ENCODE results near the gene PKD1. TPM values are rescaled to one million over a fixed set of nuclear protein-coding genes. Genes with fewer than 3 reads are reported as not detected.

The PKD1 gene
- total and polyA plus RNA-seq, 12 donors = 76.7 to 122 (median 104) TPM

GRCh38 chr16:2163211-2163881 is 27.6 kb upstream of the PKD1 start:
- peaks cover 0 to 33% (median 11%) of the 10 kb centered on the region in 9 donors for H3K36me3 ChIP-seq
- H3K27me3 ChIP-seq = no peaks in the 10 kb centered on the region
- no peak for ATAC-seq
- H3K4me1 ChIP-seq = peaks cover 0 to 35% (median 19%) of the 10 kb centered on the region in 9 donors
- no peak overlapping the region for H3K27ac ChIP-seq
- H3K9me3 ChIP-seq = no peaks in the 10 kb centered on the region
- DNase-seq = no peak
- TF ChIP-seq CTCF (IDR thresholded peaks at IDR 0.05) = no peak
- no peak overlapping the region for H3K4me3 ChIP-seq
- WGBS, 2 donors = 95 to 96% methylated on average over 26 of the region's 26 CpGs
- intact Hi-C loops (cut with DNase I) = no loop called here

GRCh38 chr16:2162676-2163118 is 27.0 kb upstream of the PKD1 start:
- DNase-seq = no peak

DNA sequence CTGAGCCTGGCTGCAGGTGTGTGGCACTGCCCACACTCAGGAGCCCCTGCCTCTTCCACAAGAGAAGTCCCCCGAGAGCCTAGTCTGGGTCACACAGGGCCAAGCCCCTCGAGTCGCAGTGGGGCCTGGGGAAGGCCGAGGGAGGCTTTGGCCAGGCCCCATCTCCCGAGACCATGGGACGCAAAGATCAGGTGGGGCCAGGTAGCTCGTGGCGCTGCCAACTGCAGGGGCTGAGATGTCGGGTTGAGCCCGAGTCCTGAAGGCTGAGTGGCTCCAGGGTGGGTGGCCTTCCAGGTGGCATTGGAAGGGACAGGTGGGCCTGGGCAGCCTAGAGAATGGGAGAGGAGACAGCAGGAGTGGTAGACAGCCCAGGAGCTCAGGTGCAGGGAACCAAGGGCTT is 26.2 kb upstream of the PKD1 start:
- no peak for TF ChIP-seq CTCF (IDR thresholded peaks at IDR 0.05)
- DNase-seq (no peak), ATAC-seq (no peak)
- H3K27ac ChIP-seq = peak overlapping the region in 5 of 10 donors; percentile 34 to 66 (median 51)
- no peaks in the 10 kb centered on the region for H3K9me3 ChIP-seq
- H3K27me3 ChIP-seq = no peaks in the 10 kb centered on the region
- peaks cover 0 to 25% (median 4%) of the 10 kb centered on the region in 9 donors for H3K36me3 ChIP-seq
- H3K4me3 ChIP-seq = no peak overlapping the region
- WGBS, 2 donors = 93 to 95% methylated on average over 10 of the region's 10 CpGs
- intact Hi-C loops (cut with DNase I) = no loop called here
- peaks cover 8 to 49% (median 33%) of the 10 kb centered on the region in 9 donors for H3K4me1 ChIP-seq

More at GRCh38 chr16:2162676-2163118, 27.0 kb upstream of the PKD1 start:
- no peak for ATAC-seq
- H3K4me3 ChIP-seq = no peak overlapping the region
- H3K9me3 ChIP-seq = no peaks in the 10 kb centered on the region
- H3K4me1 ChIP-seq = peaks cover 4 to 42% (median 26%) of the 10 kb centered on the region in 9 donors
- intact Hi-C loops (cut with DNase I) = no loop called here
- peaks cover 0 to 29% (median 11%) of the 10 kb centered on the region in 9 donors for H3K36me3 ChIP-seq
- TF ChIP-seq CTCF (IDR thresholded peaks at IDR 0.05) = no peak
- WGBS, 2 donors = 89 to 91% methylated on average over 13 of the region's 13 CpGs
- no peak overlapping the region for H3K27ac ChIP-seq
- H3K27me3 ChIP-seq = no peaks in the 10 kb centered on the region

DNA sequence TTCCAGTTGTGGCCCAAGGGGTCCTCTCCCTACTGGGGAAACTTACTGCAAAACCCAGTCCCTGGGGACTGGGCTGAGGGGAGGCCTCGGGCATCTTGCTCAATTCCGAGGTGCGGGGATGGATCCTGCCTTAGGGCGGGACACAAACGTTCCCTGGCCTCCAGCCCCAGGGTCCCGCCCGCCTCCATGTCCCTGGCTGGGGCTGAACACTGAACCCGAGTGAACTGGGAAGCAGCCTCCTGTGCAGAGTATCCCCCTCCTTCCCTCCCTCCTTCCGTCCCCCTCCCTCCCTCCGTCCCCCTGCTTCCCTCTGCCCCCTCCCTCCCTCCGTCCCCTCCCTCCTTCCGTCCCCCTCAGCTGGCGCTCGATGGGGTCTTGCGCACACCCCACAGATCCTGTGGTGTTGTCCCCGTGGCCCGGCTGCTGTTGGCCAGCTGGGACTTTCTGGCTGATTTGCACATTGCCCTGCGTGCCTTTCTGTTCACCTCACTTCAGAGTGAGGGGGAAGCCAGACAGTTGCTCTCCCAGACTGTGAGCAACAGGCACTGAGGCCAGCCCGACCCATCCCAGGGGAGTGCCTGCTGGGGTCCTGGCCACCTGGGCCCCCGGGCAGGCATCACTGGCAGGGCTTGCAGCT is 25.3 kb upstream of the PKD1 start:
- Histone ChIP-seq H3K36me3 (peaks cover 0 to 16% (median 0%) of the 10 kb centered on the region in 9 donors), H3K4me3 (no peak overlapping the region), H3K9me3 (no peaks in the 10 kb centered on the region), H3K4me1 (peaks cover 9 to 58% (median 41%) of the 10 kb centered on the region in 9 donors), H3K27me3 (no peaks in the 10 kb centered on the region), H3K27ac (peak overlapping the region in 8 of 10 donors; percentile 43 to 67 (median 58))
- ATAC-seq = peak in 7 of 8 donors; percentile 3 to 60 (median 30)
- intact Hi-C loops (cut with DNase I) = no loop called here
- 61 to 70% methylated on average over 17 to 20 of the region's 20 CpGs for WGBS, 2 donors
- DNase-seq = peak; percentile 44 to 51
- TF ChIP-seq CTCF (IDR thresholded peaks at IDR 0.05) = no peak
